Measurements from ENCODE around the gene UACA. TPM values are rescaled to one million over a fixed set of nuclear protein-coding genes. Genes with fewer than 3 reads are reported as not detected.

Gene UACA
- total RNA-seq, 4 donors from 2014 or later, result 101 to 192 (median 127) TPM

GRCh38 chr15:70635895-70636294 is 127.5 kb downstream of the UACA start:
- ATAC-seq (no peak), DNase-seq (no peak)
- H3K9me3 ChIP-seq, result no peaks in the 10 kb centered on the region
- H3K4me3 ChIP-seq, result no peak overlapping the region
- in situ Hi-C loops (cut with MboI; ENCODE audit: low sequenced_read_pairs in 4 of 4), result no loop called here
- no peaks in the 10 kb centered on the region for H3K27me3 ChIP-seq
- intact Hi-C loops (cut with DNase I; ENCODE audit: low total_unique reads), result no loop called here
- H3K27ac ChIP-seq, result no peak overlapping the region
- no peak for TF ChIP-seq POLR2A (IDR thresholded peaks at IDR 0.05)
- no peak for TF ChIP-seq CTCF (IDR thresholded peaks at IDR 0.05 in 4 of 5, conservative IDR thresholded peaks at IDR 0.05 in 1 of 5)
- no peaks in the 10 kb centered on the region for H3K36me3 ChIP-seq
- no peaks in the 10 kb centered on the region for H3K4me1 ChIP-seq

- Histone ChIP-seq H3K4me3 (no peak overlapping the region), H3K9me3 (no peaks in the 10 kb centered on the region), H3K4me1 (no peaks in the 10 kb centered on the region), H3K36me3 (no peaks in the 10 kb centered on the region), H3K27me3 (no peaks in the 10 kb centered on the region), H3K27ac (no peak overlapping the region)
- no peak for TF ChIP-seq CTCF (IDR thresholded peaks at IDR 0.05 in 4 of 5, conservative IDR thresholded peaks at IDR 0.05 in 1 of 5)
- no peak for TF ChIP-seq POLR2A (IDR thresholded peaks at IDR 0.05)
- no peak for DNase-seq
- ATAC-seq, result no peak
- intact Hi-C loops (cut with DNase I; ENCODE audit: low total_unique reads) (no loop called here), in situ Hi-C loops (cut with MboI; ENCODE audit: low sequenced_read_pairs in 4 of 4) (no loop called here)
These were observed 129.4 kb downstream of the UACA start for GRCh38 chr15:70633991-70634390.

- Histone ChIP-seq H3K9me3 (no peaks in the 10 kb centered on the region), H3K36me3 (no peaks in the 10 kb centered on the region), H3K4me1 (no peaks in the 10 kb centered on the region), H3K27ac (no peak overlapping the region), H3K4me3 (no peak overlapping the region), H3K27me3 (no peaks in the 10 kb centered on the region)
- in situ Hi-C loops (cut with MboI; ENCODE audit: low sequenced_read_pairs in 4 of 4) (no loop called here), intact Hi-C loops (cut with DNase I; ENCODE audit: low total_unique reads) (no loop called here)
- no peak for ATAC-seq
- no peak for DNase-seq
- TF ChIP-seq POLR2A (IDR thresholded peaks at IDR 0.05) (no peak), CTCF (IDR thresholded peaks at IDR 0.05 in 4 of 5, conservative IDR thresholded peaks at IDR 0.05 in 1 of 5) (no peak)
These were observed 130.1 kb downstream of the UACA start for GRCh38 chr15:70633103-70633831.

- intact Hi-C loops (cut with DNase I; ENCODE audit: low total_unique reads) (no loop called here), in situ Hi-C loops (cut with MboI; ENCODE audit: low sequenced_read_pairs in 4 of 4) (no loop called here)
- DNase-seq, result no peak
- H3K27ac ChIP-seq, result no peak overlapping the region
- H3K9me3 ChIP-seq, result no peaks in the 10 kb centered on the region
- no peak for TF ChIP-seq CTCF (IDR thresholded peaks at IDR 0.05 in 4 of 5, conservative IDR thresholded peaks at IDR 0.05 in 1 of 5)
- no peak for TF ChIP-seq POLR2A (IDR thresholded peaks at IDR 0.05)
- H3K4me1 ChIP-seq, result no peaks in the 10 kb centered on the region
- no peaks in the 10 kb centered on the region for H3K36me3 ChIP-seq
- H3K4me3 ChIP-seq, result no peak overlapping the region
- no peaks in the 10 kb centered on the region for H3K27me3 ChIP-seq
- ATAC-seq, result no peak
These were observed 130.8 kb downstream of the UACA start for GRCh38 chr15:70632491-70633102.
